HUES48 (cell line): ENCODE data around the gene WSCD2.

ENCODE experiments used
- H3K27ac ChIP-seq: one replicate; pipeline ENCODE4 v1.7.0; 2013; ENCODE audit warnings: low read depth, low read length, inconsistent platforms
- H3K27me3 ChIP-seq: 2 replicates; pipeline ENCODE4 v1.6.1; 2013; ENCODE audit warnings: mild to moderate bottlenecking, low read length; ENCODE audit not compliant: control insufficient read depth, insufficient read depth
- H3K36me3 ChIP-seq: 2 replicates; pipeline ENCODE4 v1.6.1; 2013; ENCODE audit warnings: low read length; ENCODE audit not compliant: control insufficient read depth, insufficient read depth
- H3K4me1 ChIP-seq: 2 replicates; pipeline ENCODE4 v1.6.1; 2013; ENCODE audit warnings: mild to moderate bottlenecking, low read length; ENCODE audit not compliant: control insufficient read depth, insufficient read depth
- H3K4me3 ChIP-seq: 2 replicates; pipeline ENCODE4 v1.5.1; 2013; ENCODE audit warnings: mild to moderate bottlenecking, low read depth, low read length
- H3K9ac ChIP-seq: 2 replicates; pipeline ENCODE4 v1.6.1; 2013; ENCODE audit warnings: mild to moderate bottlenecking, low read depth, low read length, moderate library complexity
- H3K9me3 ChIP-seq: 2 replicates; pipeline ENCODE4 v1.6.1; 2013; ENCODE audit warnings: low read length; ENCODE audit not compliant: control insufficient read depth, insufficient read depth

The WSCD2 gene

DNA sequence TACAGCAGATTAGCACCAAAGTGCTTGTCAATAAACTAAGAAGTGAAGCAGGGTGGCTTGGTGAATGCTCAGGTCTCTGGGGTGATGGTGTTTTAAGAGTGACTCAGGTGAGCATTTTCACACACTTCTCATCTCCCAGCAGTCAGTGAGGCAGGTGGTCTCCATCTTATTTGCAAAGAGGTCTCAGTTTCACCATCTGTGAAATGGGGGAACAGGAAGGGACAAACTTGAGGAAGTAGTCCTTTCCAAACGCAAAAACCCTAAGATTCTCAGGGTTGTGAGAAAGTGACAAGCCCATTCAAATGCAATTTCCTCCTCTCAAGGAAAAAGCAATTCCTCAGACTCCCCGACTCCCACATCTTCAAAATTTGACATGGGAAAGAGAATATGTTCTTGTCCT lies 155.9 kb downstream of the WSCD2 start:
- Histone ChIP-seq H3K36me3 (no peaks in the 10 kb centered on the region), H3K27me3 (no peaks in the 10 kb centered on the region), H3K9ac (no peak overlapping the region), H3K9me3 (no peaks in the 10 kb centered on the region), H3K4me3 (no peak overlapping the region), H3K4me1 (peaks cover 16% of the 10 kb centered on the region), H3K27ac (no peak overlapping the region)

DNA sequence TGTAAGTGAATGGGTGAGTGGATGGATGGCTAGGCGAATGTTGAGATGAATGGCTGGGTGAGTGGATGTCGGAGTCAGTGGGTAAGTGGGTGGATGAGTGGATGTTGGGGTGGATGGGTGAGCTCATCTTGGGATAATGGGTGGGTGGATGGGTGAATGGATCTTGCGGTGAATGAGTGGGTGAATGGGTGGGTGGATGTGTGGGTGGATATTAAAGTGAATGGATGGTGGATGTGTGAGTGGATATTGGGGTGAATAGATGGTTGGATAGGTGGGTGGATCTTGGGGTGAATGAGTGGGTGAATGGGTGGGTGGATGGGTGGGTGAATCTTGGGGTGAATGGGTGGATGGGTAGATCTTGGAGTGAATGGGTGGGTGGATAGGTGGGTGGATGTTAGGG lies 158.1 kb downstream of the WSCD2 start:
- Histone ChIP-seq H3K27ac (no peak overlapping the region), H3K9ac (no peak overlapping the region), H3K9me3 (no peaks in the 10 kb centered on the region), H3K27me3 (no peaks in the 10 kb centered on the region), H3K4me3 (no peak overlapping the region), H3K4me1 (peaks cover 16% of the 10 kb centered on the region), H3K36me3 (no peaks in the 10 kb centered on the region)

DNA sequence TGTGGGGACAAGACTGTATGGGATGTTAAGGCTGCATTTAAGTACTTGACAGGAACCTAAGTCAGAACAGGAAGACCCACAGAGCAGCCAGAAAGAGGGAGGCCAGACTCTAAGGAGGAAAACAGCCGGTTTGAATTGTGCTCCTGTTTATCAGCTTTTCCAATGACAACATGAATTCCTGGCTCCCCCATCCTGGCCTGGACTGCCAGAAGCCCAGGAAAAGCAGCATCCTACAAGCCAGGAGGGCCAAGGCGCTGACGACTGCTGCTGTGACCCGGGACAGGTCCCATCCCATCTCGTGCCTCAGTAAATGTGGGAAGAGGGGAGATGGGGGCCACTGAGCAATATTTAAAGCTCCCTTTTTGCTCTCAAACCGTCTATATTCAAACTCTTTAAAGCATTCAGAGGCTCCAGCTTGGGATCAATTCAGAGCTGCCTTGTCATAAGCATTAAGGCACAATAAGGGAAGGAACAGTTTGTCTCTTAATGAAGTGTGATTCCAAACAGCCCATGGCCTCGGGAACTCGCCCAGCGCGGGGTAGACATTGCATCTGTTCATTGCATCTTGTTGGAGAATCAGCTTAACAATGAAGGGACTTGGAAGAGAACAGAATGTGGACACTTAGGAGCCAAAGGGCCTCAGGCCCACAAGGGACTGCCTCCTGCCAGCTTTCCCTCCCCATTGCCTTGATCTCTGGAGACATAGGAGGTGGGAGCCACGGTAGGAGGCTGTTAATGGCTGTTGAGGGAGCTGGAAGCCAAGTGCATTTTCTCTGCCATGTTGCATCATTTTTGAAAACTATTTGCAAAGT lies 160.5 kb downstream of the WSCD2 start:
- no peaks in the 10 kb centered on the region for H3K36me3 ChIP-seq
- no peak overlapping the region for H3K4me3 ChIP-seq
- H3K27me3 ChIP-seq, result no peaks in the 10 kb centered on the region
- peaks cover 5% of the 10 kb centered on the region for H3K4me1 ChIP-seq
- H3K27ac ChIP-seq, result no peak overlapping the region
- no peak overlapping the region for H3K9ac ChIP-seq
- no peaks in the 10 kb centered on the region for H3K9me3 ChIP-seq

DNA sequence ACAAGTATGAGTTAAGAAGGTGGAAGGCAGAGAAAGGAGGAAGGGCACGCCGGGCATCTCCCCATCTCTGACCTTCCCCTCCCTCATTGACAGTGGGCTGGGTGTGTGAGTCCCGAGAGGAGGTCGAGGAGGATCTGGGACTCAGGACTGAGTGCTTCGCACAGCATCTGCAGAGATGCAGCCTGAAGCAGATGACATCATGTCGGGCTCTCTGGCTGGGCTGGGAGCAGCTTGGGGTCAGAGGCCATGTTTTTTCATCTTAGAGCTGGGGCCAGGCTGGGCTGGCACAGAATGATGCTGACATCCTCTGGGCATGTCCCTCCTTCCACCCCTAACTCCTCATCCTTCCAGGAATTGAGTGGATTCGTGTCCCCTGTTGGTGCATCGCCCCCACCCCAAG lies 166.6 kb downstream of the WSCD2 start:
- H3K4me1 ChIP-seq, result no peaks in the 10 kb centered on the region
- H3K9me3 ChIP-seq, result no peaks in the 10 kb centered on the region
- no peaks in the 10 kb centered on the region for H3K36me3 ChIP-seq
- no peak overlapping the region for H3K27ac ChIP-seq
- H3K9ac ChIP-seq, result no peak overlapping the region
- H3K4me3 ChIP-seq, result no peak overlapping the region
- no peaks in the 10 kb centered on the region for H3K27me3 ChIP-seq

DNA sequence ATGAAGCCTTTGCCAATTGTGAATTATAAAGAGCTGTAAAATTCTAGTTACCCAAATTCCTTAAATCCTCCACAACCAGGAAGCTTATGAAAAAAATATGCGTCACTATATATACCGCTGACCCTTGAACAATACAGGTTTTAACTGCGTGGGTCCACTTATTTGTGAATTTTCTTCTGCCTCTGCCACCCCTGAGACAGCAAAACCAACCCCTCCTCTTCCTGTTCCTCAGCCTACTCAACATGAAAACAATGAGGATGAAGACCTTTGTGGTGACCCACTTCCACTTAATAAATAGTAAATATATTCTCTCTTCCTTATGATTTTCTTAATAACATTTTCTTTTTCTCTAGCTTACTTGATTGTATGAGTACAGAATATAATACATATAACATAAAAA lies 167.9 kb downstream of the WSCD2 start:
- Histone ChIP-seq H3K36me3 (no peaks in the 10 kb centered on the region), H3K9me3 (no peaks in the 10 kb centered on the region), H3K27ac (no peak overlapping the region), H3K4me1 (no peaks in the 10 kb centered on the region), H3K4me3 (no peak overlapping the region), H3K27me3 (no peaks in the 10 kb centered on the region), H3K9ac (no peak overlapping the region)

DNA sequence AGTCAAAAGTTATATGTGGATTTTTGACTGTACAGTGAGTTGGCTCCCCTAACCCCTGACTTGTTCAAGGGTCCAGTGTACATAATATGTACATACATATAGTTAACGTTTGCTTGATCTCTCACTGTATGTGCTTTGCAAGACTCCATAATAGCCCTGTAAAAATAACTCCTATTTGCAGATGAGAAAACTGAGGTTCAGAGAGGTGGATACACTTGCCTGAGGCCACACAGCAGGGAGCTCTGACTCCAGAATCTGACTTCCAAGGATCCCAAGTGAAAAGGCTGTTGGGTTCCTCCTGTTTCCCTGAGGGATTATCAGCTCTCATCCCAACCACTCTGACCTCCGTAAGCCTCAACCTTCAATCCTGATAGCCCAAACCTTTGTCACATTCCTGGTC lies 168.3 kb downstream of the WSCD2 start:
- no peaks in the 10 kb centered on the region for H3K36me3 ChIP-seq
- H3K27ac ChIP-seq, result no peak overlapping the region
- H3K9me3 ChIP-seq, result no peaks in the 10 kb centered on the region
- H3K4me1 ChIP-seq, result no peaks in the 10 kb centered on the region; the same call in 1 of the 2 replicates
- H3K27me3 ChIP-seq, result no peaks in the 10 kb centered on the region
- no peak overlapping the region for H3K4me3 ChIP-seq
- no peak overlapping the region for H3K9ac ChIP-seq

DNA sequence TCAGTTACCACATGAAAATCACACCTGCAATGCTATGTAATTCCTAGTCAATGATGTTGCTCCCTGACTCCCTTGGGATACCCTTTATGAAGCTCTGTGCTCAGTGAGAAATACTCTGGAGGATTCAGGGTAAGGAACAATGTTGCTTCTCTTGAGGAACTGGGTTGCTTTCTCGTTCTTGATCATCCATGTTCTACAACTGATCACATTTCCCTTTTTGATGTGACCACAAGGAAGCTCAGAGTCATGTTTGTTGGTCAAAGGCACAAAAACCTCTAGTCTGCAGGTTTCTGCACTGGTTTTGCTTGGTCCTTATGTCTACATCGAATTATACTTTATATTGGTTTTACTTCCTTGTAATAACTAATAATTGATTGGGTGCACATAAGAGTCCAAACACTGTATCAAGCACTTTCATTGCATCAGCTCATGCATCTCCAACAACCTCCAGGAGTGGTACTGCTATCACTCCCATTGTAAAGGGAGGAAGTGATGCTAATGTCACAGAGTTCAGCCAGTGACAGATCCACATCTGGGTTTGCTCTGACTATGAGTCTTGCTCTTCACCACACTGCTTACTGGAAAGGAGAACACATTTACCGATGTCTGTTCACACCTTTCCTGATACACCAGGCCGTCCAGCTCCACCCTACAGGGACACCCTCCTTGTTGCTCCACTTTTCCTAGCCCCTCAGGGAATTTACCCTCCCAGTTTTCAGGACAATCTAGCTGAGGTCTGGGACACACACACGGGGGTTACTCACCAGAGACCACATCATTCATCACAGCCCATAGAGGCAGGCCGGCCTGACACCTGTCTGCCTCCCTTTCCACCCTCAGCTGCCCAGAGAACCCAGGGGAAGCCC lies 169.0 kb downstream of the WSCD2 start:
- no peaks in the 10 kb centered on the region for H3K27me3 ChIP-seq
- H3K9ac ChIP-seq, result no peak overlapping the region
- no peak overlapping the region for H3K27ac ChIP-seq
- H3K9me3 ChIP-seq, result no peaks in the 10 kb centered on the region
- peaks cover 4% of the 10 kb centered on the region; the same call in 1 of the 2 replicates for H3K4me1 ChIP-seq
- no peaks in the 10 kb centered on the region for H3K36me3 ChIP-seq
- H3K4me3 ChIP-seq, result no peak overlapping the region

DNA sequence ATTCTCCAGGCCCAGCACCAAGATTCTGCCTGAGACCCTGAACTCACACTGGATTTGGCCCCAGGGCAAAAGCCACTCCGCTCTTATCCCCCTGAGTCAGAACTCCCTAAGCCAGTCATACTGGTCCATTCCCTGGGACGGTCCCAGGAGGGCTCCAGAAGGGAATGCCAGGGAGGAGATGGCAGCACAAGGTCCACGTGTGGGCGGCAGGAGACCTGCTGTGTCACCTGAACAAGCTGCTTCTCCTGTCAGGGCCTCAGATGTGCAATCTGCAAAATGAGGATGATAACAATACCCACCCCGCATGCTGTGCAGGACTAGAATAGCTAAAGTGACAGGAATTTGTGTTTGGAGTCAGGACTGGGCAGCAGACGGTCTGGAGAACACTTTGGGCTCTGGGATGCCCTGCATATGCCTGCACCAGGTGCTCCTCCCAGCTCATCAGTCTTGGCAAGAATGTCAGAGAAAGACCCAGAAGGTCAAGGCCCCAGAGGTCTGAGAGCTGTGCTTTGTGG lies 169.7 kb downstream of the WSCD2 start:
- no peaks in the 10 kb centered on the region for H3K27me3 ChIP-seq
- H3K9ac ChIP-seq, result no peak overlapping the region

DNA sequence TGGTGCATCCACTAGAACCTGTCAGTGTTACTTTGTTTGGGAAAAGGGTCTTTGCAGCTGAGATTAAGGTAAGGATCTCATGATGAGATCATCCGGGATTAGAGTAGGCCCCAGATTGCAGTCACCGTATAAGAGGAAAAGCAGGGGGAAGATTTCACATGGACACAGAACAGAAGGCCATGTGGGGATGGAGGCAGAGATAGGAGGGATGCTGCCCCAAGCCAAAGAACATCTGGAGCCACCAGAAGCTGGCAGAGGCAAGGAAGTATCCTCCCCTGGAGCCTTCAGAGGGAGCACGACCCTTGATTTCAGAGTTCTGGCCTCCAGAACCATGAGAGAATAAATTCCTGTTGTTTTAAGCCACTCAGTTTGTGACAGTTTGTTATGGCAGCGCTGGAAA lies 170.4 kb downstream of the WSCD2 start:
- H3K36me3 ChIP-seq, result no peaks in the 10 kb centered on the region
- H3K27me3 ChIP-seq, result no peaks in the 10 kb centered on the region
- no peak overlapping the region for H3K9ac ChIP-seq
- no peaks in the 10 kb centered on the region for H3K9me3 ChIP-seq
- no peak overlapping the region for H3K4me3 ChIP-seq
- H3K4me1 ChIP-seq, result peaks cover 12% of the 10 kb centered on the region
- H3K27ac ChIP-seq, result no peak overlapping the region

More for the DNA sequence above, 169.7 kb downstream of the WSCD2 start:
- Histone ChIP-seq H3K27ac (no peak overlapping the region), H3K4me1 (peaks cover 6% of the 10 kb centered on the region; the same call in 1 of the 2 replicates), H3K9me3 (no peaks in the 10 kb centered on the region), H3K36me3 (no peaks in the 10 kb centered on the region), H3K4me3 (no peak overlapping the region)
